HepG2 (cell line): Measurements from ENCODE around the gene HOMEZ. TPM values are rescaled to one million over a fixed set of nuclear protein-coding genes. Genes with fewer than 3 reads are reported as not detected.

Source experiments
- ARNTL ChIP-seq: sonication (generic); formaldehyde crosslinking; IDR thresholded peaks from 2 replicates; pipeline ENCODE4 v1.4.0; 2020; ENCODE audit warnings: mild to moderate bottlenecking, missing genetic modification reagents
- ELF4 ChIP-seq: sonication (generic); formaldehyde crosslinking; IDR thresholded peaks from 2 replicates; pipeline ENCODE4 v1.5.0; 2020; ENCODE audit warnings: missing genetic modification reagents, mild to moderate bottlenecking, moderate library complexity, borderline replicate concordance
- GFI1 ChIP-seq: sonication (generic); formaldehyde crosslinking; IDR thresholded peaks from 2 replicates; pipeline ENCODE4 v1.5.0; 2020; ENCODE audit warnings: missing genetic modification reagents, mild to moderate bottlenecking, borderline replicate concordance
- MED8 ChIP-seq: sonication (generic); formaldehyde crosslinking; IDR thresholded peaks from 2 replicates; pipeline ENCODE4 v1.8.1; 2023; ENCODE audit warnings: mild to moderate bottlenecking, missing genetic modification reagents; ENCODE audit not compliant: insufficient replicate concordance
- MTF1 ChIP-seq: sonication (generic); formaldehyde crosslinking; IDR thresholded peaks from 2 replicates; pipeline ENCODE4 v1.5.0; 2020; ENCODE audit warnings: missing genetic modification reagents
- NKX3-1 ChIP-seq: sonication (generic); formaldehyde crosslinking; IDR thresholded peaks from 2 replicates; pipeline ENCODE4 v1.5.0; 2020; ENCODE audit warnings: missing genetic modification reagents
- NONO ChIP-seq, 2 experiments: fragments of 450-650 bp in 1 of 2; sonication (generic) in 1 of 2; formaldehyde crosslinking in 1 of 2; IDR thresholded peaks in 1 of 2; conservative IDR thresholded peaks in 1 of 2; 2 replicates each; pipeline versions ENCODE4 v1.6.1 to v1.8.0; 2017 to 2022; ENCODE audit warnings: mild to moderate bottlenecking in 1 of 2, missing genetic modification reagents in 1 of 2, moderate library complexity in 1 of 2
- POLR2A ChIP-seq, 2 experiments: IDR thresholded peaks; 2 replicates each; pipeline ENCODE4 v1.6.1; 2011; ENCODE audit warnings: low read depth in 2 of 2, low read length in 2 of 2, mild to moderate bottlenecking in 1 of 2, moderate library complexity in 1 of 2; ENCODE audit not compliant: insufficient read depth in 1 of 2
- RBFOX2 ChIP-seq: fragments of 200-400 bp; formaldehyde crosslinking; IDR thresholded peaks from 2 replicates; pipeline ENCODE4 v1.6.1; 2017; ENCODE audit warnings: low read depth, mild to moderate bottlenecking, low read length
- TBL1XR1 ChIP-seq: fragments of 150-350 bp; IDR thresholded peaks from 2 replicates; pipeline ENCODE4 v1.6.1; 2014; ENCODE audit warnings: borderline replicate concordance, low read length; ENCODE audit not compliant: partially characterized antibody
- ZKSCAN5 ChIP-seq: sonication (generic); formaldehyde crosslinking; IDR thresholded peaks from 2 replicates; pipeline ENCODE4 v1.5.1; 2020; ENCODE audit warnings: mild to moderate bottlenecking, missing genetic modification reagents
- ZNF12 ChIP-seq: sonication (generic); formaldehyde crosslinking; IDR thresholded peaks from 2 replicates; pipeline ENCODE4 v1.5.0; 2020; ENCODE audit warnings: missing genetic modification reagents
- ZNF557 ChIP-seq: sonication (generic); formaldehyde crosslinking; IDR thresholded peaks from 2 replicates; pipeline ENCODE4 v1.4.0; 2020; ENCODE audit warnings: missing genetic modification reagents
- ZNF768 ChIP-seq: sonication (generic); formaldehyde crosslinking; IDR thresholded peaks from 2 replicates; pipeline ENCODE4 v1.4.0; 2020; ENCODE audit warnings: missing genetic modification reagents
- polyA plus RNA-seq, 8 experiments: library from polyadenylated mRNA; depleted of rRNA in 3 of 8; stranded (reverse) in 7 of 8; unstranded in 1 of 8; fragments of >200 nt; fragmentation: Illumina TruSeq in 4 of 8; extraction: Trizol in 4 of 8; gene quantifications; 2 replicates each; pipeline versions ENCODE4 v1.2.1 to v1.2.3, GENCODE V29; 2011 to 2016; ENCODE audit warnings: low read depth in 4 of 8, missing spikeins in 1 of 8, mixed read lengths in 1 of 8; ENCODE audit not compliant: insufficient read depth in 1 of 8
- total RNA-seq, 5 experiments: library from RNA; depleted of rRNA; stranded (reverse); fragments of >200 nt; fragmentation: Illumina TruSeq; extraction: Trizol; gene quantifications; 2 replicates each; pipeline ENCODE4 v1.2.3, GENCODE V29; 2016; ENCODE audit warnings: low read depth in 1 of 5
- TF ChIP-seq, protein P1 (sequence below): sonication (generic); formaldehyde crosslinking; IDR thresholded peaks from 2 replicates; pipeline ENCODE4 v1.5.0; 2020; ENCODE audit warnings: mild to moderate bottlenecking, missing genetic modification reagents, borderline replicate concordance
- TF ChIP-seq, protein P2 (sequence below): sonication (generic); formaldehyde crosslinking; IDR thresholded peaks from 2 replicates; pipeline ENCODE4 v1.4.0; 2020; ENCODE audit warnings: missing genetic modification reagents, mild to moderate bottlenecking, borderline replicate concordance
- TF ChIP-seq, protein P3 (sequence below): sonication (generic); formaldehyde crosslinking; IDR thresholded peaks from 2 replicates; pipeline ENCODE4 v1.4.0; 2020; ENCODE audit warnings: missing genetic modification reagents, low read depth, mild to moderate bottlenecking, borderline replicate concordance

HOMEZ gene
- total and polyA plus RNA-seq, 2 of the 13 experiments (the other 11 are each of a cell fraction or from before 2014, with no cell fraction given) = 14.5 to 31.8 TPM

DNA sequence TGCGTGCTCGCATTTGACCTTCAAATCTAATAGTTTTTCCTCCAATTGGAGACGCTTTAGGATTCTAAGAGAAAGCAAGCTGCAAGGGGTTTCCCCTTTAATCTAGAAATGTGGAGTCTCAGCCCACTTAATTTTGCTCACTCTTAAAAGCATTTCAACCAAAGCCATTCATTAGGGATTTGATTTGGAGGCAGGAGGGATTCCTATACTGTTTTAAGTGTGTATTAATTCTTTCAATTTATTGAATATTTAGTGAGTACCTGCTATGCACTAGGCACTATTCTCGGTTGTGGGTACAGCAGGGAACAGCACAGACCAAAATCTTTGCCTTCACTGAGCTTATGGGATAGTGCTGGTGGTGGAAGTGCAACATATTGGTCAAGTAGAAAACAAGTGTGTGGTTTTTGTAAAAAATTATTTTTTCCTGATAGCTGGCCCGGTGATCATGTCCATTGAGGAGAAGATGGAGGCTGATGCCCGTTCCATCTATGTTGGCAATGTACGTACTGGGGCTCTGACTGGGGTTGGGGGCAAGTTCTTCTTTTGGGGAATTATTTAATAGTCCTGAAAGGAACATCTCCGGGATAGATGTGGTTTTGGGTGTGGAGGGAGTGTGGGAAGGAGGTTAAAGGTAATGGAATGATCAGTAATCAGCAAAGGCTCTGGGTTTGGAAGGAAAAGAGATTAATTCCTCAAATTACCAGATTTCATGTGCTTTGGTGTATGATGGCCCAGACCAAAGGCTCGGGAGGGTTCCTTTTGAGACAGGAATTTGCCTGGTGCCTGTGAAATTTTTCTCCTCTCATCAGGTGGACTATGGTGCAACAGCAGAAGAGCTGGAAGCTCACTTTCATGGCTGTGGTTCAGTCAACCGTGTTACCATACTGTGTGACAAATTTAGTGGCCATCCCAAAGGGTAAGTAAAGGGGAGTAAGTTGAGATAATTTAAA, 36.9 kb upstream of the HOMEZ start (continued):
- TF ChIP-seq, protein P1, sequence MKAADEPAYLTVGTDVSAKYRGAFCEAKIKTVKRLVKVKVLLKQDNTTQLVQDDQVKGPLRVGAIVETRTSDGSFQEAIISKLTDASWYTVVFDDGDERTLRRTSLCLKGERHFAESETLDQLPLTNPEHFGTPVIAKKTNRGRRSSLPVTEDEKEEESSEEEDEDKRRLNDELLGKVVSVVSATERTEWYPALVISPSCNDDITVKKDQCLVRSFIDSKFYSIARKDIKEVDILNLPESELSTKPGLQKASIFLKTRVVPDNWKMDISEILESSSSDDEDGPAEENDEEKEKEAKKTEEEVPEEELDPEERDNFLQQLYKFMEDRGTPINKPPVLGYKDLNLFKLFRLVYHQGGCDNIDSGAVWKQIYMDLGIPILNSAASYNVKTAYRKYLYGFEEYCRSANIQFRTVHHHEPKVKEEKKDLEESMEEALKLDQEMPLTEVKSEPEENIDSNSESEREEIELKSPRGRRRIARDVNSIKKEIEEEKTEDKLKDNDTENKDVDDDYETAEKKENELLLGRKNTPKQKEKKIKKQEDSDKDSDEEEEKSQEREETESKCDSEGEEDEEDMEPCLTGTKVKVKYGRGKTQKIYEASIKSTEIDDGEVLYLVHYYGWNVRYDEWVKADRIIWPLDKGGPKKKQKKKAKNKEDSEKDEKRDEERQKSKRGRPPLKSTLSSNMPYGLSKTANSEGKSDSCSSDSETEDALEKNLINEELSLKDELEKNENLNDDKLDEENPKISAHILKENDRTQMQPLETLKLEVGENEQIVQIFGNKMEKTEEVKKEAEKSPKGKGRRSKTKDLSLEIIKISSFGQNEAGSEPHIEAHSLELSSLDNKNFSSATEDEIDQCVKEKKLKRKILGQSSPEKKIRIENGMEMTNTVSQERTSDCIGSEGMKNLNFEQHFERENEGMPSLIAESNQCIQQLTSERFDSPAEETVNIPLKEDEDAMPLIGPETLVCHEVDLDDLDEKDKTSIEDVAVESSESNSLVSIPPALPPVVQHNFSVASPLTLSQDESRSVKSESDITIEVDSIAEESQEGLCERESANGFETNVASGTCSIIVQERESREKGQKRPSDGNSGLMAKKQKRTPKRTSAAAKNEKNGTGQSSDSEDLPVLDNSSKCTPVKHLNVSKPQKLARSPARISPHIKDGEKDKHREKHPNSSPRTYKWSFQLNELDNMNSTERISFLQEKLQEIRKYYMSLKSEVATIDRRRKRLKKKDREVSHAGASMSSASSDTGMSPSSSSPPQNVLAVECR (CRISPR knock-in tag) = peak; percentile 3; the same call in 1 of the 2 replicates
- TF ChIP-seq NKX3-1 (CRISPR knock-in tag) (peak; percentile 86; the same call in 1 of the 2 replicates), RBFOX2 (0 out of 2 replicates have a peak, but pooled peaks have one; percentile 4), NONO (IDR thresholded peaks at IDR 0.05) (no peak), NONO (CRISPR knock-in tag; conservative IDR thresholded peaks at IDR 0.05) (peak; percentile 0; the same call in 1 of the 2 replicates), ELF4 (peak; percentile 57; the same call in 1 of the 2 replicates), MED8 (CRISPR knock-in tag) (no peak), ZNF768 (CRISPR knock-in tag) (no peak), ZNF12 (CRISPR knock-in tag) (0 out of 2 replicates have a peak, but pooled peaks have one; percentile 49), MTF1 (0 out of 2 replicates have a peak, but pooled peaks have one; percentile 31), ZKSCAN5 (CRISPR knock-in tag) (no peak), POLR2A (IDR thresholded peaks at IDR 0.05; ENCODE audit: insufficient read depth in 1 of 2, low read depth in 2 of 2, low read length in 2 of 2) (peak in 1 of 2 experiments; percentile 40; a peak in 2 of 4 replicates), TBL1XR1 (no peak), ARNTL (0 out of 2 replicates have a peak, but pooled peaks have one; percentile 18), ZNF557 (CRISPR knock-in tag) (0 out of 2 replicates have a peak, but pooled peaks have one; percentile 16), GFI1 (0 out of 2 replicates have a peak, but pooled peaks have one; percentile 32)
- TF ChIP-seq, protein P2, sequence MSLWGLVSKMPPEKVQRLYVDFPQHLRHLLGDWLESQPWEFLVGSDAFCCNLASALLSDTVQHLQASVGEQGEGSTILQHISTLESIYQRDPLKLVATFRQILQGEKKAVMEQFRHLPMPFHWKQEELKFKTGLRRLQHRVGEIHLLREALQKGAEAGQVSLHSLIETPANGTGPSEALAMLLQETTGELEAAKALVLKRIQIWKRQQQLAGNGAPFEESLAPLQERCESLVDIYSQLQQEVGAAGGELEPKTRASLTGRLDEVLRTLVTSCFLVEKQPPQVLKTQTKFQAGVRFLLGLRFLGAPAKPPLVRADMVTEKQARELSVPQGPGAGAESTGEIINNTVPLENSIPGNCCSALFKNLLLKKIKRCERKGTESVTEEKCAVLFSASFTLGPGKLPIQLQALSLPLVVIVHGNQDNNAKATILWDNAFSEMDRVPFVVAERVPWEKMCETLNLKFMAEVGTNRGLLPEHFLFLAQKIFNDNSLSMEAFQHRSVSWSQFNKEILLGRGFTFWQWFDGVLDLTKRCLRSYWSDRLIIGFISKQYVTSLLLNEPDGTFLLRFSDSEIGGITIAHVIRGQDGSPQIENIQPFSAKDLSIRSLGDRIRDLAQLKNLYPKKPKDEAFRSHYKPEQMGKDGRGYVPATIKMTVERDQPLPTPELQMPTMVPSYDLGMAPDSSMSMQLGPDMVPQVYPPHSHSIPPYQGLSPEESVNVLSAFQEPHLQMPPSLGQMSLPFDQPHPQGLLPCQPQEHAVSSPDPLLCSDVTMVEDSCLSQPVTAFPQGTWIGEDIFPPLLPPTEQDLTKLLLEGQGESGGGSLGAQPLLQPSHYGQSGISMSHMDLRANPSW (CRISPR knock-in tag) = no peak
- TF ChIP-seq, protein P3, sequence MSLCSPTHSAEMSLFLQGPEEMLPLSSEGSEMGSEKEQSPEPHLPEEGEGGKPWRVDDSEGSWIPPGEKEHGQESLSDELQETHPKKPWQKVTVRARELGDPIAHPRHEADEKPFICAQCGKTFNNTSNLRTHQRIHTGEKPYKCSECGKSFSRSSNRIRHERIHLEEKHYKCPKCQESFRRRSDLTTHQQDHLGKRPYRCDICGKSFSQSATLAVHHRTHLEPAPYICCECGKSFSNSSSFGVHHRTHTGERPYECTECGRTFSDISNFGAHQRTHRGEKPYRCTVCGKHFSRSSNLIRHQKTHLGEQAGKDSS (CRISPR knock-in tag) = peak; percentile 82
